GM12878 (cell line): ENCODE results near the gene LHX2. TPM values are rescaled to one million over a fixed set of nuclear protein-coding genes. Genes with fewer than 3 reads are reported as not detected.

Source experiments
- ATAC-seq: fragments of 200-7000 bp; cut with Tn5 transposase; 3 replicates; pipeline ENCODE4 v1.9.1; 2020; ENCODE audit warnings: mild to moderate bottlenecking, moderate library complexity
- BruUV-seq: library from RNA; stranded (reverse); fragments of 400-500 nt; replicated peaks from 2 replicates; lab custom pipeline; 2021; lab: Mats Ljungman, UMichigan
- CTCF ChIA-PET: fragments of 300-600 bp; sonication (Branson Sonifier 250); formaldehyde crosslinking; extraction: SDS; loops from one replicate; lab custom pipeline; 2021; ENCODE audit warnings: inconsistent platforms; lab: Yijun Ruan, JAX
- POLR2A ChIA-PET: fragments of 350-600 bp; formaldehyde crosslinking; extraction: SDS; loops from one replicate; lab custom pipeline; 2021; ENCODE audit warnings: inconsistent platforms; lab: Charles Lee
- RAD21 ChIA-PET: fragments of 300-600 bp; sonication (Branson Sonifier 250); formaldehyde crosslinking; loops from one replicate; lab custom pipeline; 2023; ENCODE audit warnings: antibody characterized with exemption; ENCODE audit not compliant: unreplicated experiment; lab: Charles Lee
- SMC1A ChIA-PET: fragments of 300-600 bp; sonication (Branson Sonifier 250); formaldehyde crosslinking; loops from one replicate; lab custom pipeline; 2023; ENCODE audit not compliant: unreplicated experiment, uncharacterized antibody; lab: Charles Lee
- DNase-seq: peaks from one replicate; pipeline ENCODE4 v3.0.0-alpha.2; 2011; ENCODE audit warnings: low read depth, low spot score
- FAIRE-seq: peaks from 3 replicates; lab custom pipeline; 2011; peaks lifted over from hg19 to GRCh38; lab: Jason Lieb, UNC
- H2AFZ ChIP-seq: 2 replicates; pipeline ENCODE4 v1.6.0; 2011; ENCODE audit warnings: low read depth, low read length, control low read depth; ENCODE audit not compliant: control insufficient read depth
- H3K27ac ChIP-seq: 2 replicates; pipeline ENCODE4 v1.5.1; 2011; ENCODE audit warnings: control low read depth; ENCODE audit not compliant: control insufficient read depth, insufficient read depth
- H3K27me3 ChIP-seq, 2 experiments: replicated peaks in 1 of 2; 2 replicates each; pipeline versions ENCODE4 v1.6.0 to v1.6.1; 2011; ENCODE audit warnings: low read length in 1 of 2; ENCODE audit not compliant: control insufficient read depth in 2 of 2, insufficient read depth in 2 of 2
- H3K36me3 ChIP-seq, 2 experiments: 2 replicates each; pipeline ENCODE4 v1.5.1; 2011; ENCODE audit warnings: low read length in 1 of 2; ENCODE audit not compliant: control insufficient read depth in 2 of 2, insufficient read depth in 2 of 2
- H3K4me1 ChIP-seq: 2 replicates; pipeline ENCODE4 v1.6.1; 2011; ENCODE audit warnings: mild to moderate bottlenecking, low read length, moderate library complexity, mixed read lengths; ENCODE audit not compliant: control insufficient read depth, insufficient read depth
- H3K4me2 ChIP-seq: 2 replicates; pipeline ENCODE4 v1.6.0; 2011; ENCODE audit warnings: control low read depth; ENCODE audit not compliant: control insufficient read depth, insufficient read depth
- H3K4me3 ChIP-seq: fragments of 200-600 bp; sonication (generic); 2 replicates; pipeline ENCODE4 v1.5.1; 2016
- H3K79me2 ChIP-seq: 2 replicates; pipeline ENCODE4 v1.6.0; 2011; ENCODE audit warnings: low read length; ENCODE audit not compliant: control insufficient read depth, insufficient read depth
- H3K9ac ChIP-seq: 2 replicates; pipeline ENCODE4 v1.8.0; 2011; ENCODE audit warnings: low read length, control low read depth, mixed read lengths; ENCODE audit not compliant: control insufficient read depth, insufficient read depth
- H3K9me3 ChIP-seq: replicated peaks from 3 replicates; pipeline ENCODE4 v1.5.1; 2011; ENCODE audit warnings: mild to moderate bottlenecking, low read length; ENCODE audit not compliant: control insufficient read depth, insufficient read depth
- H4K20me1 ChIP-seq: 2 replicates; pipeline ENCODE4 v1.6.0; 2011; ENCODE audit not compliant: control insufficient read depth, insufficient read depth
- BACH1 ChIP-seq: fragments of 450-650 bp; IDR thresholded peaks from 2 replicates; pipeline ENCODE4 v1.6.1; 2017; ENCODE audit warnings: mild to moderate bottlenecking, borderline replicate concordance
- CHD1 ChIP-seq: IDR thresholded peaks from 2 replicates; pipeline ENCODE4 v1.6.1; 2012; ENCODE audit warnings: low read depth, low read length, improper control_type of control experiment
- ETV6 ChIP-seq, 2 experiments: fragments of 450-650 bp in 1 of 2; IDR thresholded peaks in 1 of 2; conservative IDR thresholded peaks in 1 of 2; 2 replicates each; pipeline ENCODE4 v1.6.1; 2014; ENCODE audit warnings: antibody characterized with exemption in 1 of 2, borderline replicate concordance in 1 of 2, low read depth in 1 of 2, mild to moderate bottlenecking in 1 of 2, moderate library complexity in 1 of 2
- MXI1 ChIP-seq: fragments of 150-350 bp; IDR thresholded peaks from 2 replicates; pipeline ENCODE4 v1.6.1; 2011; ENCODE audit warnings: low read depth, mild to moderate bottlenecking, inconsistent platforms, low read length, improper control_type of control experiment
- PAX5 ChIP-seq: IDR thresholded peaks from 2 replicates; pipeline ENCODE4 v1.6.1; 2011; ENCODE audit warnings: low read depth, low read length, borderline replicate concordance
- POLR2A ChIP-seq: IDR thresholded peaks from 2 replicates; pipeline ENCODE4 v1.6.1; 2011; ENCODE audit warnings: low read depth, mild to moderate bottlenecking, low read length
- RAD21 ChIP-seq: IDR thresholded peaks from 2 replicates; pipeline ENCODE4 v1.6.1; 2011; ENCODE audit warnings: mild to moderate bottlenecking, low read depth, low read length, moderate library complexity; ENCODE audit not compliant: insufficient read depth
- RAD51 ChIP-seq: fragments of 450-650 bp; IDR thresholded peaks from 2 replicates; pipeline ENCODE4 v1.6.1; 2016; ENCODE audit warnings: moderate library complexity, mild to moderate bottlenecking, inconsistent platforms
- SIN3A ChIP-seq: IDR thresholded peaks from 2 replicates; pipeline ENCODE4 v1.6.1; 2012; ENCODE audit warnings: low read depth, low read length, improper control_type of control experiment
- TAF1 ChIP-seq: IDR thresholded peaks from 2 replicates; pipeline ENCODE4 v1.6.1; 2011; ENCODE audit warnings: mild to moderate bottlenecking, low read depth, low read length, borderline replicate concordance
- YY1 ChIP-seq: IDR thresholded peaks from 2 replicates; pipeline ENCODE4 v1.6.1; 2011; ENCODE audit warnings: low read depth, mild to moderate bottlenecking, low read length
- WGBS: methylation state at CpG from one replicate; pipeline ENCODE4 v1.1.6; 2016; ENCODE audit warnings: low lambda C conversion rate; ENCODE audit not compliant: insufficient replicate concordance, insufficient coverage; ENCODE audit errors: missing lambda C conversion rate; 5-methylcytosine and 5-hydroxymethylcytosine counted together
- in situ Hi-C: fragments of 300-500 bp; cut with MboI; formaldehyde crosslinking; loops from 9 replicates; pipeline ENCODE4 v1.14.3; 2018; ENCODE audit warnings: mixed read lengths
- intact Hi-C: fragments of 100-400 bp; cut with micrococcal nuclease; formaldehyde crosslinking; loops from one replicate; pipeline ENCODE4 v1.14.2; 2022; ENCODE audit not compliant: unreplicated experiment
- polyA plus RNA-seq, 11 experiments: library from polyadenylated mRNA; depleted of rRNA in 4 of 11; unstranded in 6 of 11; stranded (reverse) in 5 of 11; fragments of >200 nt; fragmentation: Nextera tagmentation in 4 of 11; fragmentation: Illumina TruSeq in 1 of 11; extraction: Ambion mirVana in 4 of 11; extraction: Trizol in 1 of 11; gene quantifications; 1 replicate in 1 of 11; 2 replicates in 10 of 11; pipeline versions ENCODE4 v1.2.1 to v1.2.3, GENCODE V29; 2011 to 2016; ENCODE audit warnings: inconsistent platforms in 2 of 11, missing spikeins in 2 of 11, low read depth in 1 of 11
- total RNA-seq, 4 experiments: library from RNA; depleted of rRNA in 3 of 4; stranded (reverse); fragments of >200 nt in 3 of 4; fragmentation: Illumina TruSeq in 1 of 4; extraction: Trizol in 1 of 4; gene quantifications; 2 replicates each; pipeline versions ENCODE4 v1.2.1 to v1.2.3, GENCODE V29; 2013 to 2021
- TF ChIP-seq, protein P1 (sequence below): fragments of 450-650 bp; IDR thresholded peaks from 2 replicates; pipeline ENCODE4 v1.6.1; 2018; ENCODE audit warnings: borderline replicate concordance, mild to moderate bottlenecking; ENCODE audit not compliant: partially characterized antibody

Gene LHX2
- total and polyA plus RNA-seq, 10 of the 15 experiments (the other 5 are each of a cell fraction or from before 2014, with no cell fraction given): 0.82 to 69.8 (median 5.3) TPM

DNA sequence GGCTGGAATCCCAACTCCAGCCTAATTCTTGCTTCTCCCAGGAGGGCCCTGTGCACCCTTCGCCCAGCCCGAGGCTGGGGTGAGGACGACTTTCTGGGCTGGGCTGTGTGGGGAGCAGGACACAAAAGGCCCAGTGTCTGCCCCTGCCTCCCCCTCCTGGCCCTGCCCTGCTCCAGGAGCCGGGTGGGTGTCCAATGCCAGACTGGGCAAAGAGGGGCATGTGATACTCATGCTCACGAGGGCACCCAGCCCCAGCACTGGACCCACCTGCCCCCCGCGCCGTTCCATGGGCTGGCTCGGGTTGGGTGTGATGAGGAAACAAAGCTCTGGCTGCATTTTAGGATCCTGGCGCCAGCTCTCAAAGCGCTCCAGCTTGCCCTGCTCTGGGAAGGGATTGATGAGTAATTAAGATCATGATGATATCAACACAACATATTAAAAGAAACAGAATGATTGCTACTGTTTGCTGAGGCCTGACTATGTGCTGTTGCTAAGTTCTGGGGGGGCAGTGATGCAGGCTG is 30.7 kb downstream of the LHX2 start (continued):
- TF ChIP-seq, protein P1, sequence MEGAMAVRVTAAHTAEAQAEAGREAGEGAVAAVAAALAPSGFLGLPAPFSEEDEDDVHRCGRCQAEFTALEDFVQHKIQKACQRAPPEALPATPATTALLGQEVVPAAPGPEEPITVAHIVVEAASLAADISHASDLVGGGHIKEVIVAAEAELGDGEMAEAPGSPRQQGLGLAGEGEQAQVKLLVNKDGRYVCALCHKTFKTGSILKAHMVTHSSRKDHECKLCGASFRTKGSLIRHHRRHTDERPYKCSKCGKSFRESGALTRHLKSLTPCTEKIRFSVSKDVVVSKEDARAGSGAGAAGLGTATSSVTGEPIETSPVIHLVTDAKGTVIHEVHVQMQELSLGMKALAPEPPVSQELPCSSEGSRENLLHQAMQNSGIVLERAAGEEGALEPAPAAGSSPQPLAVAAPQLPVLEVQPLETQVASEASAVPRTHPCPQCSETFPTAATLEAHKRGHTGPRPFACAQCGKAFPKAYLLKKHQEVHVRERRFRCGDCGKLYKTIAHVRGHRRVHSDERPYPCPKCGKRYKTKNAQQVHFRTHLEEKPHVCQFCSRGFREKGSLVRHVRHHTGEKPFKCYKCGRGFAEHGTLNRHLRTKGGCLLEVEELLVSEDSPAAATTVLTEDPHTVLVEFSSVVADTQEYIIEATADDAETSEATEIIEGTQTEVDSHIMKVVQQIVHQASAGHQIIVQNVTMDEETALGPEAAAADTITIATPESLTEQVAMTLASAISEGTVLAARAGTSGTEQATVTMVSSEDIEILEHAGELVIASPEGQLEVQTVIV: no peak
- TF ChIP-seq, all 136 proteins: peak for 0

DNA sequence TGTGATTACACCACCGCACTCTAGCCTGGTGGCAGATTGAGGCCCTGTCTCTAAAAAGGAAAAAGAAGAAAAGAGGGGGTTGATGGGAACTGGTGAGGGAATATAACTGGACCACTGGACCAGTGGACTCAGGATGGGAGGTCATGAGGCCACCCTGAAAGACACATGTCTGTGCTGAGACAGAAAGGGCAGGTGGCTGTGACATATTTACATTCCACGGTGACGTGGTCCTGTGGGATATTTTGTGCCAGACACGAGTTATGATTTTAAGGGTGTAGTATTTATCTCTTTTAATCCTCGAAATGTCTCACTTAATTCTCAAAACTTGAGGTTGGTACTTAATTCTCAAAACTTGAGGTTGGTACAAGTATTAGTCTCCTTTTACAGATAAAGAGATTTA is 32.9 kb downstream of the LHX2 start:
- no peak overlapping the region for H2AFZ ChIP-seq
- ChIA-PET SMC1A (interaction anchor here (0.6 kb wide), 2 partner anchors 14 to 41 kb away, joined by 3 read pairs; no protein-coding TSS in a partner anchor), CTCF (no interaction called here), POLR2A (no interaction called here)
- ATAC-seq: no peak
- H3K9me3 ChIP-seq: no peaks in the 10 kb centered on the region; the same call in 2 of the 3 replicates
- intact Hi-C loops: no loop called here
- H3K4me3 ChIP-seq: no peak overlapping the region
- peaks cover 2 to 6% of the 10 kb centered on the region in 2 experiments for H3K27me3 ChIP-seq
- no peak overlapping the region for H3K4me2 ChIP-seq
- BruUV-seq: no TSS peak
- FAIRE-seq: no peak
- no peaks in the 10 kb centered on the region for H4K20me1 ChIP-seq
- TF ChIP-seq MXI1 (no peak), YY1 (no peak), ETV6 (conservative IDR thresholded peaks at IDR 0.05 in 1 of 2, IDR thresholded peaks at IDR 0.05 in 1 of 2; ENCODE audit: borderline replicate concordance in 1 of 2, low read depth in 1 of 2) (no peak), RAD21 (no peak), RAD51 (no peak), PAX5 (no peak), BACH1 (no peak), CHD1 (no peak), POLR2A (no peak), TAF1 (no peak), SIN3A (no peak)
- TF ChIP-seq, all 136 proteins: peak for 0
- no peak for DNase-seq
- no peaks in the 10 kb centered on the region for H3K36me3 ChIP-seq
- H3K27ac ChIP-seq: no peak overlapping the region
- H3K9ac ChIP-seq: no peak overlapping the region
- in situ Hi-C loops: no loop called here
- H3K4me1 ChIP-seq: peaks cover 6% of the 10 kb centered on the region
- WGBS: 56% methylated on average over 5 of the region's 5 CpGs
- no peaks in the 10 kb centered on the region for H3K79me2 ChIP-seq
- RAD21 ChIA-PET: no interaction called here
